Measurements from ENCODE around the gene FAM83E. TPM values are rescaled to one million over a fixed set of nuclear protein-coding genes. Genes with fewer than 3 reads are reported as not detected.
A peak's percentile ranks its signal among the peaks of the same experiment; 100 is the strongest.

The FAM83E gene
- total RNA-seq, 2 donors from 2014 or later = 2.8 to 8.8 TPM

GRCh38 chr19:48637948-48638830 lies 23.3 kb upstream of the FAM83E start:
- WGBS = 7% methylated on average over 29 of the region's 29 CpGs
- no peaks in the 10 kb centered on the region for H3K9me3 ChIP-seq
- H3K4me3 ChIP-seq = peak overlapping the region; percentile 72 to 77
- TF ChIP-seq POLR2AphosphoS5 (IDR thresholded peaks at IDR 0.05) = peak; percentile 72
- TF ChIP-seq, protein P1, sequence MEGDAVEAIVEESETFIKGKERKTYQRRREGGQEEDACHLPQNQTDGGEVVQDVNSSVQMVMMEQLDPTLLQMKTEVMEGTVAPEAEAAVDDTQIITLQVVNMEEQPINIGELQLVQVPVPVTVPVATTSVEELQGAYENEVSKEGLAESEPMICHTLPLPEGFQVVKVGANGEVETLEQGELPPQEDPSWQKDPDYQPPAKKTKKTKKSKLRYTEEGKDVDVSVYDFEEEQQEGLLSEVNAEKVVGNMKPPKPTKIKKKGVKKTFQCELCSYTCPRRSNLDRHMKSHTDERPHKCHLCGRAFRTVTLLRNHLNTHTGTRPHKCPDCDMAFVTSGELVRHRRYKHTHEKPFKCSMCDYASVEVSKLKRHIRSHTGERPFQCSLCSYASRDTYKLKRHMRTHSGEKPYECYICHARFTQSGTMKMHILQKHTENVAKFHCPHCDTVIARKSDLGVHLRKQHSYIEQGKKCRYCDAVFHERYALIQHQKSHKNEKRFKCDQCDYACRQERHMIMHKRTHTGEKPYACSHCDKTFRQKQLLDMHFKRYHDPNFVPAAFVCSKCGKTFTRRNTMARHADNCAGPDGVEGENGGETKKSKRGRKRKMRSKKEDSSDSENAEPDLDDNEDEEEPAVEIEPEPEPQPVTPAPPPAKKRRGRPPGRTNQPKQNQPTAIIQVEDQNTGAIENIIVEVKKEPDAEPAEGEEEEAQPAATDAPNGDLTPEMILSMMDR (IDR thresholded peaks at IDR 0.05) = no peak
- TF ChIP-seq POLR2A (IDR thresholded peaks at IDR 0.05) = peak; percentile 53
- DNase-seq (ENCODE audit: low spot score) = peak; percentile 88
- intact Hi-C loops (cut with DNase I) = no loop called here
- no peaks in the 10 kb centered on the region for H3K27me3 ChIP-seq (replicated peaks; ENCODE audit: insufficient read depth)
- H3K27ac ChIP-seq = peak overlapping the region; percentile 98 to 99
- peaks cover 15% of the 10 kb centered on the region for H3K4me1 ChIP-seq (replicated peaks)
- no peaks in the 10 kb centered on the region for H3K36me3 ChIP-seq

DNA sequence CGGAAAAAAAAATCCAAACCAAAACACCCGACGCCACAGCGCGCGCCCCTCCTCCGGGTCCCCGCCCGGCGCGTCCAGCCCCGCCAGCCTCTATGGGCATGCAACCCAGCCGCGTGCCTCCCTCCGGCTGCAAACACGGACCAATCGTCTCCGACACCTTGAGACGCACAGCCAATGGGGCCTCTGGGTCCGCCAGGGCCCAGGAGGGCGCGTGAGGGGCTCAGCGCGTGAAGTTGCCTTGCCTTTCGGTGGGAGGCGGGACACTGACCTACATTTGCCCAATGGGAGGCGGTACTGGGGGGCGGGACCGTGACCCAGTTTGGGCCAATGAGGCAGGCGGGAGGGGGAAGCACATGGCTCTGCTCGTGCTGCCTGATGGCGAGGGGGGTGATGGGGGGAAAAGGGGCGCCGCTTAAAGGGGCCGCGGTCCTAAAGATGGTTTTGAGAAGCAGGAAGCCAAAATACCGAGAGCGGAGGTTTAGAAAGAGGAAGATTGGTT lies 22.6 kb upstream of the FAM83E start:
- peaks cover 15% of the 10 kb centered on the region for H3K4me1 ChIP-seq (replicated peaks)

GRCh38 chr19:48636859-48637448 lies 22.1 kb upstream of the FAM83E start, which contains the start of gene DBP:
Gene DBP, minus strand, starts transcription at chr19:48637379. Its CDS starts 385 bp downstream, at chr19:48636994.
- peaks cover 15% of the 10 kb centered on the region for H3K4me1 ChIP-seq (replicated peaks)
- intact Hi-C loops (cut with DNase I) = no loop called here
- no peak for DNase-seq (ENCODE audit: low spot score)
- WGBS = 0% methylated on average over 23 of the region's 40 CpGs
- H3K9me3 ChIP-seq = no peaks in the 10 kb centered on the region
- H3K4me3 ChIP-seq = peak within 1 kb of the TSS; percentile 72 to 77
- TF ChIP-seq POLR2A (IDR thresholded peaks at IDR 0.05) (peak; percentile 69), POLR2AphosphoS5 (IDR thresholded peaks at IDR 0.05) (no peak)
- TF ChIP-seq, protein P1 (IDR thresholded peaks at IDR 0.05) = peak in 2 of 4 experiments; percentile 15 to 44
- no peaks in the 10 kb centered on the region for H3K27me3 ChIP-seq (replicated peaks; ENCODE audit: insufficient read depth)
- no peaks in the 10 kb centered on the region for H3K36me3 ChIP-seq
- H3K27ac ChIP-seq = peak within 1 kb of the TSS; percentile 98 to 99

More for the DNA sequence above, 22.6 kb upstream of the FAM83E start:
- no peaks in the 10 kb centered on the region for H3K9me3 ChIP-seq
- 0% methylated on average over 30 of the region's 38 CpGs for WGBS
- peak; percentile 99 for DNase-seq (ENCODE audit: low spot score)
- H3K27me3 ChIP-seq (replicated peaks; ENCODE audit: insufficient read depth) = no peaks in the 10 kb centered on the region
- H3K27ac ChIP-seq = peak overlapping the region; percentile 98 to 99
- peak overlapping the region; percentile 72 to 77 for H3K4me3 ChIP-seq
- H3K36me3 ChIP-seq = no peaks in the 10 kb centered on the region
- TF ChIP-seq POLR2AphosphoS5 (IDR thresholded peaks at IDR 0.05) = peak; percentile 98
- TF ChIP-seq, protein P1 (IDR thresholded peaks at IDR 0.05) = peak in 1 of 4 experiments; percentile 26
- TF ChIP-seq POLR2A (IDR thresholded peaks at IDR 0.05) = no peak
- intact Hi-C loops (cut with DNase I) = no loop called here

- Histone ChIP-seq H3K4me3 (peak overlapping the region; percentile 72 to 77), H3K36me3 (no peaks in the 10 kb centered on the region), H3K27ac (peak overlapping the region; percentile 98 to 99), H3K4me1 (replicated peaks) (peaks cover 15% of the 10 kb centered on the region), H3K27me3 (replicated peaks; ENCODE audit: insufficient read depth) (no peaks in the 10 kb centered on the region), H3K9me3 (no peaks in the 10 kb centered on the region)
- WGBS = under 1% methylated on average over 35 of the region's 35 CpGs
- DNase-seq (ENCODE audit: low spot score) = no peak
- intact Hi-C loops (cut with DNase I) = no loop called here
- TF ChIP-seq, protein P1 (IDR thresholded peaks at IDR 0.05) = no peak
- TF ChIP-seq POLR2AphosphoS5 (IDR thresholded peaks at IDR 0.05) (no peak), POLR2A (IDR thresholded peaks at IDR 0.05) (no peak)
These were observed 21.3 kb upstream of the FAM83E start for GRCh38 chr19:48635966-48636858.

Data from prostate gland (tissue), 2 donors.